SK-N-SH treated with all-trans-retinoic acid at 6 μM for 48 hours (cell line): Measurements from ENCODE around the gene VAC14.

Experiments used
- ARNTL ChIP-seq: fragments of 450-650 bp; formaldehyde crosslinking; IDR thresholded peaks from 2 replicates; pipeline ENCODE4 v1.5.0; 2020; ENCODE audit warnings: low read depth, mild to moderate bottlenecking, moderate library complexity, borderline replicate concordance
- CSDC2 ChIP-seq: fragments of 250-450 bp; sonication (Bioruptor Pico); IDR thresholded peaks from 2 replicates; pipeline ENCODE4 v1.5.0; 2020; ENCODE audit warnings: mild to moderate bottlenecking, moderate library complexity
- OSR1 ChIP-seq: fragments of 250-450 bp; sonication (Bioruptor Pico); IDR thresholded peaks from 2 replicates; pipeline ENCODE4 v1.8.0; 2022; ENCODE audit warnings: moderate library complexity, mild to moderate bottlenecking, inconsistent platforms
- PATZ1 ChIP-seq: fragments of 250-450 bp; sonication (Bioruptor Pico); IDR thresholded peaks from 2 replicates; pipeline ENCODE4 v1.8.0; 2020; ENCODE audit warnings: mild to moderate bottlenecking, moderate library complexity, borderline replicate concordance
- PPARA ChIP-seq: fragments of 250-450 bp; sonication (Bioruptor Pico); IDR thresholded peaks from 2 replicates; pipeline ENCODE4 v1.5.0; 2020; ENCODE audit warnings: mild to moderate bottlenecking, borderline replicate concordance
- SNAI2 ChIP-seq: fragments of 250-450 bp; sonication (Bioruptor Pico); IDR thresholded peaks from 2 replicates; pipeline ENCODE4 v1.5.0; 2020; ENCODE audit warnings: mild to moderate bottlenecking, moderate library complexity
- TSHZ2 ChIP-seq: fragments of 250-450 bp; sonication (Bioruptor Pico); IDR thresholded peaks from 2 replicates; pipeline ENCODE4 v1.5.0; 2020; ENCODE audit warnings: mild to moderate bottlenecking, moderate library complexity
- ZC3H10 ChIP-seq: fragments of 250-450 bp; sonication (Bioruptor Pico); IDR thresholded peaks from 2 replicates; pipeline ENCODE4 v1.5.1; 2021; ENCODE audit warnings: mild to moderate bottlenecking, moderate library complexity
- ZFP30 ChIP-seq: fragments of 450-650 bp; formaldehyde crosslinking; IDR thresholded peaks from 2 replicates; pipeline ENCODE4 v1.5.0; 2022; ENCODE audit warnings: mild to moderate bottlenecking, moderate library complexity
- TF ChIP-seq, protein P1 (sequence below): fragments of 250-450 bp; sonication (Bioruptor Pico); IDR thresholded peaks from 2 replicates; pipeline ENCODE4 v1.5.1; 2020; ENCODE audit warnings: low read depth, mild to moderate bottlenecking, moderate library complexity
- TF ChIP-seq, protein P2 (sequence below): fragments of 250-450 bp; sonication (Bioruptor Pico); IDR thresholded peaks from 2 replicates; pipeline ENCODE4 v1.5.1; 2021; ENCODE audit warnings: mild to moderate bottlenecking, moderate library complexity

GRCh38 chr16:70713824-70714223, 87.1 kb downstream of the VAC14 start:
- no peak for TF ChIP-seq PATZ1 (CRISPR knock-in tag)
- TF ChIP-seq, protein P1, sequence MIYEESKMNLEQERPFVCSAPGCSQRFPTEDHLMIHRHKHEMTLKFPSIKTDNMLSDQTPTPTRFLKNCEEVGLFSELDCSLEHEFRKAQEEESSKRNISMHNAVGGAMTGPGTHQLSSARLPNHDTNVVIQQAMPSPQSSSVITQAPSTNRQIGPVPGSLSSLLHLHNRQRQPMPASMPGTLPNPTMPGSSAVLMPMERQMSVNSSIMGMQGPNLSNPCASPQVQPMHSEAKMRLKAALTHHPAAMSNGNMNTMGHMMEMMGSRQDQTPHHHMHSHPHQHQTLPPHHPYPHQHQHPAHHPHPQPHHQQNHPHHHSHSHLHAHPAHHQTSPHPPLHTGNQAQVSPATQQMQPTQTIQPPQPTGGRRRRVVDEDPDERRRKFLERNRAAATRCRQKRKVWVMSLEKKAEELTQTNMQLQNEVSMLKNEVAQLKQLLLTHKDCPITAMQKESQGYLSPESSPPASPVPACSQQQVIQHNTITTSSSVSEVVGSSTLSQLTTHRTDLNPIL (CRISPR knock-in tag) = no peak
- no peak for TF ChIP-seq ARNTL
- no peak for TF ChIP-seq ZC3H10 (CRISPR knock-in tag)
- TF ChIP-seq TSHZ2 = no peak; the same call in 1 of the 2 replicates
- no peak for TF ChIP-seq ZFP30 (CRISPR knock-in tag)
- TF ChIP-seq OSR1 (CRISPR knock-in tag) = no peak
- TF ChIP-seq SNAI2 = no peak
- no peak for TF ChIP-seq PPARA (CRISPR knock-in tag)
- no peak for TF ChIP-seq CSDC2
- TF ChIP-seq, protein P2, sequence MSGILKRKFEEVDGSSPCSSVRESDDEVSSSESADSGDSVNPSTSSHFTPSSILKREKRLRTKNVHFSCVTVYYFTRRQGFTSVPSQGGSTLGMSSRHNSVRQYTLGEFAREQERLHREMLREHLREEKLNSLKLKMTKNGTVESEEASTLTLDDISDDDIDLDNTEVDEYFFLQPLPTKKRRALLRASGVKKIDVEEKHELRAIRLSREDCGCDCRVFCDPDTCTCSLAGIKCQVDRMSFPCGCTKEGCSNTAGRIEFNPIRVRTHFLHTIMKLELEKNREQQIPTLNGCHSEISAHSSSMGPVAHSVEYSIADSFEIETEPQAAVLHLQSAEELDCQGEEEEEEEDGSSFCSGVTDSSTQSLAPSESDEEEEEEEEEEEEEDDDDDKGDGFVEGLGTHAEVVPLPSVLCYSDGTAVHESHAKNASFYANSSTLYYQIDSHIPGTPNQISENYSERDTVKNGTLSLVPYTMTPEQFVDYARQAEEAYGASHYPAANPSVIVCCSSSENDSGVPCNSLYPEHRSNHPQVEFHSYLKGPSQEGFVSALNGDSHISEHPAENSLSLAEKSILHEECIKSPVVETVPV (CRISPR knock-in tag) = no peak
